Tibial nerve (tissue), 4 donors: ENCODE data around the gene DPH2. TPM values are rescaled to one million over a fixed set of nuclear protein-coding genes. Genes with fewer than 3 reads are reported as not detected.

Experiments used
- DNase-seq, 2 donors: peaks; one replicate each; pipeline ENCODE4 v3.0.0-alpha.2; 2019; ENCODE audit warnings: low spot score in 2 of 2
- H3K27ac ChIP-seq, 4 donors: fragments of 200-600 bp; sonication (generic) in 3 of 4; one replicate each; pipeline ENCODE4 v1.5.1; 2017 to 2019; ENCODE audit warnings: mild to moderate bottlenecking in 1 of 4
- H3K27me3 ChIP-seq, 2 donors: fragments of 200-600 bp; sonication (generic) in 1 of 2; one replicate each; pipeline versions ENCODE4 v1.5.1 to v1.6.0; 2017 to 2019
- H3K36me3 ChIP-seq, 3 donors: fragments of 200-600 bp; sonication (generic); one replicate each; pipeline ENCODE4 v1.5.1; 2018 to 2019
- H3K4me1 ChIP-seq, 4 donors: fragments of 200-600 bp; sonication (generic) in 3 of 4; one replicate each; pipeline ENCODE4 v1.5.1; 2017 to 2019
- H3K4me3 ChIP-seq, 4 donors: fragments of 200-600 bp; sonication (generic) in 3 of 4; one replicate each; pipeline ENCODE4 v1.5.1; 2017 to 2019; ENCODE audit warnings: mild to moderate bottlenecking in 1 of 4, moderate library complexity in 1 of 4
- H3K9me3 ChIP-seq, 4 donors: fragments of 200-600 bp; sonication (generic) in 3 of 4; one replicate each; pipeline ENCODE4 v1.5.1; 2017 to 2019
- CTCF ChIP-seq, 5 experiments: fragments of 200-600 bp in 3 of 5; fragments of 450-650 bp in 2 of 5; sonication (generic) in 3 of 5; IDR thresholded peaks; one replicate each; pipeline ENCODE4 v1.5.1; 2016 to 2019; ENCODE audit warnings: antibody characterized with exemption in 5 of 5, mild to moderate bottlenecking in 3 of 5, moderate library complexity in 2 of 5
- EP300 ChIP-seq, 2 donors: sonication (generic); formaldehyde crosslinking; IDR thresholded peaks; one replicate each; pipeline ENCODE4 v1.6.1; 2017; ENCODE audit warnings: antibody characterized with exemption in 2 of 2, mild to moderate bottlenecking in 1 of 2
- POLR2A ChIP-seq, 2 donors: fragments of 450-650 bp; IDR thresholded peaks; one replicate each; pipeline ENCODE4 v1.6.1; 2017; ENCODE audit warnings: antibody characterized with exemption in 2 of 2, mild to moderate bottlenecking in 2 of 2, moderate library complexity in 2 of 2
- WGBS, 2 donors: methylation state at CpG; one replicate each; pipeline ENCODE4 v1.1.5; 2018; 5-methylcytosine and 5-hydroxymethylcytosine counted together
- total RNA-seq, 4 donors: library from RNA; depleted of rRNA; stranded (reverse); fragments of >200 nt; gene quantifications; one replicate each; pipeline ENCODE4 v1.1.0, GENCODE V29; 2016

Gene DPH2
- total RNA-seq, 4 donors from 2014 or later = 25.7 to 41.7 (median 31.9) TPM

DNA sequence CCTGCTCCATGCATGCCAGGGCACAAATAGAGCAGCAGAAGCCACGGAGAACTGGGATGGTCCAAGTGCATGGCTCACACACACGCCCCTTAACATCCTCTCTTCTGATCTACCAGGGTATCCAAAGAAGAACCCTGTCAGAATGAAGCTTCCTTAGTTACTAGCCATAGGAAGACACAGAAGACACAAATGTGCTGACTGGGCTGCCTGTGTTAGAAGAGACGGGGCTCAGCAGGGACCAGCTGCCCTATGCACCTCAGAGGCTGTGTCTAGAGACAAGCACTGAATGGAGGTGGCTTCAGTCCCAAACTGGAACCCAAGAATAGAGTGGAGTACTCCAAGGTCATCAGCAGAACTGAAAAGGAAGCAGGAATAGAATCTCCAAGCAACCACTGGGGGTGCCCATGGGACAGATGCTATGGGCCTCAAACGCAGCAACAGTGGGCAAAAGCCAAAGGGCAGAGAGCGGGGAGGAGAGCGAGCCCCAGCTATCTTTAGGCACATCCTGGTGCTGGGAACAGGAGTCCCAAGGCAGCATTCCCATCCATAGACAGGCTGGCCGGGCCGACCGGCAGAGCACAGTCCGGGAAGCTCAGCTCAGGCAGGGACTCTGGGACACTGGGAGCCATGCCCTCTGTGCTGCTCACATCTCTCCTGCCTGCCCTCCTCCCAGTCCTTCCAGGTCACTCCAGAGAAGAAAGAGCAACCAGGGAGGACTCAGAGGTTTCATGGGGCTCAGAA is 51.9 kb downstream of the DPH2 start:
- no peak overlapping the region for H3K4me3 ChIP-seq
- H3K27ac ChIP-seq = no peak overlapping the region
- peaks cover 0 to 4% (median 0%) of the 10 kb centered on the region in 4 donors for H3K4me1 ChIP-seq
- DNase-seq = no peak
- TF ChIP-seq POLR2A (IDR thresholded peaks at IDR 0.05) (no peak), CTCF (IDR thresholded peaks at IDR 0.05) (no peak), EP300 (IDR thresholded peaks at IDR 0.05) (no peak)
- peaks cover 0 to 18% (median 0%) of the 10 kb centered on the region in 3 donors for H3K36me3 ChIP-seq
- 74 to 82% methylated on average over 7 to 10 of the region's 10 CpGs for WGBS, 2 donors
- H3K27me3 ChIP-seq = no peaks in the 10 kb centered on the region
- no peaks in the 10 kb centered on the region for H3K9me3 ChIP-seq

Other genes starting within 250 kb of the DPH2 start
- gene ARTN, start 36.2 kb upstream of the DPH2 start, total RNA-seq = 1 to 10 TPM in 1 of 4 donors, under 1 TPM in 1, not detected in 2; 0.66 to 1.4 TPM
- gene IPO13, start 23.1 kb upstream of the DPH2 start, total RNA-seq = 10 to 100 TPM; 27.8 to 41.1 (median 31.2) TPM
- 100 to 1,000 TPM; 101 to 132 (median 113) TPM for gene ATP6V0B, start 5.0 kb downstream of the DPH2 start, total RNA-seq
- 10 to 100 TPM; 15.5 to 49.8 (median 21.1) TPM for gene B4GALT2, start 9.2 kb downstream of the DPH2 start, total RNA-seq
- 10 to 100 TPM in 1 of 4 donors, 1 to 10 TPM in 3; 5.4 to 18.8 (median 8.9) TPM for gene CCDC24, start 21.6 kb downstream of the DPH2 start, total RNA-seq
- gene SLC6A9, start 61.5 kb downstream of the DPH2 start, total RNA-seq = 1 to 10 TPM in 1 of 4 donors, under 1 TPM in 3; 0.42 to 1.8 (median 0.83) TPM
- gene KLF17, start 148.8 kb downstream of the DPH2 start, total RNA-seq = not detected
- gene KLF18, start 171.6 kb downstream of the DPH2 start, total RNA-seq = not detected
- gene DMAP1, start 243.5 kb downstream of the DPH2 start, total RNA-seq = 10 to 100 TPM; 39.8 to 81.2 (median 67.0) TPM